HCT116 (cell line): ENCODE measurements around the gene CD68. TPM values are rescaled to one million over a fixed set of nuclear protein-coding genes. Genes with fewer than 3 reads are reported as not detected.

ENCODE experiments used
- ATAC-seq: fragments of 200-7000 bp; cut with Tn5 transposase; 2 replicates; pipeline ENCODE4 v1.9.1; 2020; ENCODE audit warnings: mild to moderate bottlenecking, moderate library complexity
- BruUV-seq: library from RNA; stranded (reverse); fragments of 400-500 nt; replicated peaks from 2 replicates; lab custom pipeline; 2021; lab: Mats Ljungman, UMichigan
- CTCF ChIA-PET: fragments of 300-600 bp; sonication (Branson Sonifier 250); formaldehyde crosslinking; loops from one replicate; lab custom pipeline; 2021; ENCODE audit warnings: antibody characterized with exemption; lab: Charles Lee
- POLR2A ChIA-PET: fragments of 300-600, 350-600 bp; sonication (Branson Sonifier 250); formaldehyde crosslinking; loops from one replicate; lab custom pipeline; 2021; ENCODE audit warnings: antibody characterized with exemption; lab: Charles Lee
- RAD21 ChIA-PET, 2 experiments: fragments of 300-600 bp; sonication (Branson Sonifier 250); formaldehyde crosslinking; loops; one replicate each; lab custom pipeline; 2023; ENCODE audit warnings: low total read pairs in 2 of 2; ENCODE audit not compliant: uncharacterized antibody in 2 of 2, unreplicated experiment in 2 of 2, low non-redundant PET in 1 of 2; lab: Charles Lee
- DNase-seq: peaks from one replicate; pipeline ENCODE4 v3.0.0-alpha.2; 2010; ENCODE audit warnings: low read depth, low spot score
- H2AFZ ChIP-seq: fragments of 200-600 bp; shearing (Covaris generic), sonication (generic); 2 replicates; pipeline ENCODE4 v1.6.1; 2017; ENCODE audit warnings: low read depth, mixed run types, mixed read lengths, antibody characterized with exemption, low read length; ENCODE audit not compliant: poor library complexity, severe bottlenecking
- H3K27ac ChIP-seq: 2 replicates; pipeline ENCODE4 v1.5.1; 2012; ENCODE audit warnings: low read depth, low read length
- H3K27me3 ChIP-seq: fragments of 200-600 bp; sonication (generic); 2 replicates; pipeline ENCODE4 v1.6.1; 2016; ENCODE audit warnings: mixed run types, low read length, mixed read lengths; ENCODE audit not compliant: insufficient read depth
- H3K36me3 ChIP-seq, 2 experiments: fragments of 200-500 bp in 1 of 2; fragments of 200-600 bp in 1 of 2; sonication (Bioruptor generic) in 1 of 2; sonication (generic) in 1 of 2; 2 replicates each; pipeline versions ENCODE4 v1.5.1 to v1.6.1; 2014 to 2016; ENCODE audit warnings: low read length in 2 of 2, inconsistent platforms in 1 of 2, mixed read lengths in 1 of 2, mixed run types in 1 of 2; ENCODE audit not compliant: insufficient read depth in 2 of 2, control insufficient read depth in 1 of 2
- H3K4me1 ChIP-seq, 2 experiments: fragments of 200-600 bp in 1 of 2; sonication (generic) in 1 of 2; 2 replicates each; pipeline versions ENCODE4 v1.5.1 to v1.6.1; 2012 to 2017; ENCODE audit warnings: low read length in 2 of 2, inconsistent platforms in 1 of 2, mild to moderate bottlenecking in 1 of 2, mixed read lengths in 1 of 2, mixed run types in 1 of 2, moderate library complexity in 1 of 2; ENCODE audit not compliant: insufficient read depth in 2 of 2, control insufficient read depth in 1 of 2
- H3K4me2 ChIP-seq: fragments of 200-600 bp; sonication (generic); 2 replicates; pipeline ENCODE4 v1.6.1; 2017; ENCODE audit warnings: mixed run types, low read length, mixed read lengths
- H3K4me3 ChIP-seq, 2 experiments: fragments of 200-600 bp in 1 of 2; sonication (generic) in 1 of 2; replicated peaks in 1 of 2; 2 replicates each; pipeline ENCODE4 v1.5.1; 2011 to 2016; ENCODE audit warnings: low read length in 2 of 2, control low read depth in 1 of 2, low read depth in 1 of 2, mild to moderate bottlenecking in 1 of 2, mixed read lengths in 1 of 2, mixed run types in 1 of 2
- H3K79me2 ChIP-seq: fragments of 200-600 bp; sonication (generic); 2 replicates; pipeline ENCODE4 v1.6.1; 2017; ENCODE audit warnings: mild to moderate bottlenecking, mixed run types, low read length, moderate library complexity, mixed read lengths; ENCODE audit not compliant: insufficient read depth
- H3K9ac ChIP-seq: fragments of 200-600 bp; sonication (generic); 2 replicates; pipeline ENCODE4 v1.6.1; 2016; ENCODE audit warnings: low read length, mixed read lengths
- H3K9me2 ChIP-seq: fragments of 200-600 bp; sonication (generic), shearing (Covaris generic); 2 replicates; pipeline ENCODE4 v1.6.1; 2017; ENCODE audit warnings: mixed run types, mild to moderate bottlenecking, moderate library complexity; ENCODE audit not compliant: insufficient read depth
- H3K9me3 ChIP-seq, 2 experiments: fragments of 200-500 bp in 1 of 2; fragments of 200-600 bp in 1 of 2; sonication (Bioruptor generic) in 1 of 2; sonication (generic) in 1 of 2; 2 replicates each; pipeline ENCODE4 v1.6.1; 2014 to 2017; ENCODE audit warnings: low read length in 2 of 2, mixed read lengths in 2 of 2, inconsistent platforms in 1 of 2, low read depth in 1 of 2, mild to moderate bottlenecking in 1 of 2, mixed run types in 1 of 2, moderate library complexity in 1 of 2; ENCODE audit not compliant: control insufficient read depth in 1 of 2, insufficient read depth in 1 of 2
- H4K20me1 ChIP-seq: fragments of 200-600 bp; sonication (generic), shearing (Covaris generic); 2 replicates; pipeline ENCODE4 v1.6.1; 2017; ENCODE audit warnings: mixed run types, mild to moderate bottlenecking, moderate library complexity; ENCODE audit not compliant: insufficient read depth
- CBX3 ChIP-seq: IDR thresholded peaks from 2 replicates; pipeline ENCODE4 v1.6.1; 2012; ENCODE audit warnings: low read depth
- EGR1 ChIP-seq: IDR thresholded peaks from 2 replicates; pipeline ENCODE4 v1.6.1; 2012; ENCODE audit warnings: low read depth
- ELF1 ChIP-seq: IDR thresholded peaks from 2 replicates; pipeline ENCODE4 v1.6.1; 2012; ENCODE audit warnings: low read depth, borderline replicate concordance
- EZH2phosphoT487 ChIP-seq: fragments of 200-600 bp; IDR thresholded peaks from 2 replicates; pipeline ENCODE4 v1.6.1; 2018; ENCODE audit warnings: antibody characterized with exemption, borderline replicate concordance
- FOSL1 ChIP-seq: IDR thresholded peaks from 2 replicates; pipeline ENCODE4 v1.6.1; 2012; ENCODE audit warnings: low read depth
- JUND ChIP-seq: IDR thresholded peaks from 2 replicates; pipeline ENCODE4 v1.6.1; 2012
- RAD21 ChIP-seq: IDR thresholded peaks from 2 replicates; pipeline ENCODE4 v1.6.1; 2012; ENCODE audit warnings: low read depth, mild to moderate bottlenecking
- SP1 ChIP-seq: IDR thresholded peaks from 2 replicates; pipeline ENCODE4 v1.6.1; 2012; ENCODE audit warnings: low read depth
- TCF7L2 ChIP-seq: IDR thresholded peaks from 2 replicates; pipeline ENCODE4 v1.7.0; 2011; ENCODE audit warnings: borderline replicate concordance, inconsistent platforms; ENCODE audit not compliant: insufficient read depth, insufficient read length; ENCODE audit errors: extremely low read depth
- ZFX ChIP-seq: fragments of 450-650 bp; IDR thresholded peaks from 2 replicates; pipeline ENCODE4 v1.6.1; 2017
- ZNF274 ChIP-seq: fragments of 200-500 bp; sonication (Bioruptor generic); IDR thresholded peaks from 2 replicates; pipeline ENCODE4 v1.6.1; 2014; ENCODE audit warnings: mild to moderate bottlenecking, low read depth, low read length, inconsistent platforms
- intact Hi-C: fragments of 100-400 bp; cut with micrococcal nuclease; formaldehyde crosslinking; loops from 2 replicates; pipeline ENCODE4 v1.10.0; 2022
- total RNA-seq: library from RNA; stranded (reverse); gene quantifications from one replicate; pipeline ENCODE4 v1.2.1, GENCODE V29; 2021; ENCODE audit not compliant: unreplicated experiment
- TF ChIP-seq, protein P1 (sequence below), 3 experiments: fragments of 200-600 bp in 1 of 3; sonication (generic) in 1 of 3; IDR thresholded peaks in 2 of 3; conservative IDR thresholded peaks in 1 of 3; 2 replicates each; pipeline ENCODE4 v1.5.1; 2012 to 2017; ENCODE audit warnings: low read depth in 2 of 3, low read length in 2 of 3, antibody characterized with exemption in 1 of 3, borderline replicate concordance in 1 of 3, control low read depth in 1 of 3, mild to moderate bottlenecking in 1 of 3, mixed read lengths in 1 of 3, mixed run types in 1 of 3, moderate library complexity in 1 of 3; ENCODE audit not compliant: insufficient read depth in 1 of 3

The CD68 gene
- total RNA-seq, 1 experiment from 2014 or later: 7.0 TPM

DNA sequence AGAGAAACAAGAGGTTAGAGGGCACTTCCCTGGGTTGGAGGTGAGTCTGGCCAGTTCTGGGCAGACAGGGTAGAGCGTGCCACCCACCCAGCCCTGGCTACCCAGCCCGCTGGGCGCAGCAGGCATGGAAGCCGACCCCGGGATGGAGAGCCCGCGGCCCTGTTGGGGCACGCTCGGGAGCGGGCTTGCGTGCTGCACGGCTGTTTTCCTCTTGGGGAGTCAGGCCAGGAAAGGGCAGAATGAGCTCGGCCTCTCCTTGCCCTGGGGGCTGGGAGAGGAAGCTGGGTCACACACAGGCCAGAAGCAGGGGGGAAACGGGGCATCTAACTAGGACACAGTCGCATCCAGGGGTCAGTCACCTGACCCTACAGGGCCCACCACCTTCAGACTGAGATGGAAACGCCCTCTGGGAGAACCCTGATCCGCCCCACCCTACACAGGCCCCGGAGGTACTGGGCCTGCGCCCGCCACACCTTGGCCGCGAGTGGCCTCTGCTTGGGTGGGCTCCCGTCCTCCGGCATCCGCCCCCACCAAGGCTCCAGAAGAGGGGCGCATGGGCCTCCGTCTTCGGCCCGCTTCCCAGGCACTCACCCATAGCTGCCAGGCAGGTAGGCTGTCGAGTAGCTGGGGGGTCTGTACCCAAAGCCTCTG lies 9.2 kb downstream of the CD68 start:
- ATAC-seq (no peak), DNase-seq (no peak)
- H3K36me3 ChIP-seq: peaks cover 26 to 36% of the 10 kb centered on the region in 2 experiments; a peak in 3 of 4 replicates
- no peaks in the 10 kb centered on the region for H3K9me2 ChIP-seq
- peaks cover 30% of the 10 kb centered on the region for H3K79me2 ChIP-seq
- H3K4me3 ChIP-seq: no peak overlapping the region
- no peaks in the 10 kb centered on the region for H4K20me1 ChIP-seq
- CTCF ChIA-PET: no interaction called here
- no peak overlapping the region for H3K4me2 ChIP-seq
- H3K9me3 ChIP-seq: no peaks in the 10 kb centered on the region
- peaks cover 2 to 33% of the 10 kb centered on the region in 2 experiments; a peak in 3 of 4 replicates for H3K4me1 ChIP-seq
- H3K9ac ChIP-seq: no peak overlapping the region
- no peaks in the 10 kb centered on the region for H3K27me3 ChIP-seq
- H2AFZ ChIP-seq: no peak overlapping the region
- intact Hi-C loops: no loop called here
- POLR2A ChIA-PET: no interaction called here
- H3K27ac ChIP-seq: no peak overlapping the region
- TF ChIP-seq TCF7L2 (no peak), EZH2phosphoT487 (no peak), ZNF274 (no peak)
- RAD21 ChIA-PET: no interaction called here
- BruUV-seq: no TSS peak

DNA sequence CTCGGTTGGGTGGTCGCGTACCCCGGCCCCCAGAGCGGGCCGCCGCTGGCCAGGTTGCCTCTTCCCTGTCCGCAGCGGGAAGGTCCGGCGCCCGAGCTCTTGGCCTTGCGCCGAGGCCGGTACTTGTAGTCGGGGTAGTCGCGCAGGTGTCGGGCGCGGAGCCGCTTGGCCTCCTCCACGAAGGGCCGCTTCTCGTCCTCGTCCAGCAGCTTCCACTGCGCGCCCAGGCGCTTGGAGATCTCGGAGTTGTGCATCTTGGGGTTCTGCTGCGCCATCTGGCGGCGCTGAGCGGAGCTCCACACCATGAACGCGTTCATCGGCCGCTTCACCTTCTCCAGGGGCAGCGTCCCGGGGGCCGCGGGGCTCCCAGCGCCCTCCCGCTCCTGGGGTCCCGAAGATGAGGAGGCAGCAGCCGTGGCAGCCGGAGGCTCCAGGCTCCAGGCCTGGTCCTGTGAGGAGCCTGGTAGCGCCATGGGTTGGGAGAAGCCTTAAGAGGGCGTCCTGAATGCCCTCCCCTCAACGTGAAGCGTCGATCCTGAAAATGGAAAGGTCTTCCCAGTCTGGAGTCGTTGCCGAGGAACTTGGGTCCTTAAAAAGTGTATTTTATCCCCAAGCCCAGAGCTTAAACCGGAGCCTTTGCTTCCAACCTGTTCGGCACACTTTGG lies 9.9 kb downstream of the CD68 start:
- TF ChIP-seq EGR1 (no peak), CBX3 (no peak), RAD21 (no peak), EZH2phosphoT487 (no peak), JUND (no peak), ZFX (no peak), ELF1 (no peak), FOSL1 (no peak), SP1 (no peak)
- TF ChIP-seq, protein P1, sequence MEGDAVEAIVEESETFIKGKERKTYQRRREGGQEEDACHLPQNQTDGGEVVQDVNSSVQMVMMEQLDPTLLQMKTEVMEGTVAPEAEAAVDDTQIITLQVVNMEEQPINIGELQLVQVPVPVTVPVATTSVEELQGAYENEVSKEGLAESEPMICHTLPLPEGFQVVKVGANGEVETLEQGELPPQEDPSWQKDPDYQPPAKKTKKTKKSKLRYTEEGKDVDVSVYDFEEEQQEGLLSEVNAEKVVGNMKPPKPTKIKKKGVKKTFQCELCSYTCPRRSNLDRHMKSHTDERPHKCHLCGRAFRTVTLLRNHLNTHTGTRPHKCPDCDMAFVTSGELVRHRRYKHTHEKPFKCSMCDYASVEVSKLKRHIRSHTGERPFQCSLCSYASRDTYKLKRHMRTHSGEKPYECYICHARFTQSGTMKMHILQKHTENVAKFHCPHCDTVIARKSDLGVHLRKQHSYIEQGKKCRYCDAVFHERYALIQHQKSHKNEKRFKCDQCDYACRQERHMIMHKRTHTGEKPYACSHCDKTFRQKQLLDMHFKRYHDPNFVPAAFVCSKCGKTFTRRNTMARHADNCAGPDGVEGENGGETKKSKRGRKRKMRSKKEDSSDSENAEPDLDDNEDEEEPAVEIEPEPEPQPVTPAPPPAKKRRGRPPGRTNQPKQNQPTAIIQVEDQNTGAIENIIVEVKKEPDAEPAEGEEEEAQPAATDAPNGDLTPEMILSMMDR (IDR thresholded peaks at IDR 0.05 in 2 of 3, conservative IDR thresholded peaks at IDR 0.05 in 1 of 3; ENCODE audit: borderline replicate concordance in 1 of 3, insufficient read depth in 1 of 3, low read depth in 2 of 3, low read length in 2 of 3): no peak
- H4K20me1 ChIP-seq: no peaks in the 10 kb centered on the region
- POLR2A ChIA-PET: no interaction called here
- ATAC-seq (no peak), DNase-seq (no peak)
- no peak overlapping the region for H3K4me2 ChIP-seq
- RAD21 ChIA-PET: no interaction called here
- H3K9ac ChIP-seq: no peak overlapping the region
- H3K27me3 ChIP-seq: no peaks in the 10 kb centered on the region
- peaks cover 2 to 33% of the 10 kb centered on the region in 2 experiments; a peak in 3 of 4 replicates for H3K4me1 ChIP-seq
- peaks cover 27% of the 10 kb centered on the region for H3K79me2 ChIP-seq
- H2AFZ ChIP-seq: no peak overlapping the region
- no TSS peak for BruUV-seq
- peaks cover 32 to 41% of the 10 kb centered on the region in 2 experiments; a peak in 3 of 4 replicates for H3K36me3 ChIP-seq
- no peaks in the 10 kb centered on the region for H3K9me3 ChIP-seq
- no peaks in the 10 kb centered on the region for H3K9me2 ChIP-seq
- intact Hi-C loops: no loop called here
- no peak overlapping the region; the same call in 1 of the 2 replicates for H3K27ac ChIP-seq
- CTCF ChIA-PET: no interaction called here
- no peak overlapping the region for H3K4me3 ChIP-seq
